K562 (cell line): ENCODE measurements around the gene WWC2. TPM values are rescaled to one million over a fixed set of nuclear protein-coding genes. Genes with fewer than 3 reads are reported as not detected.
A peak's percentile ranks its signal among the peaks of the same experiment; 100 is the strongest.

ENCODE experiments used
- ATAC-seq: fragments of 200-7000 bp; cut with Tn5 transposase; 3 replicates; pipeline ENCODE4 v1.9.1; 2020; ENCODE audit warnings: moderate library complexity
- BruUV-seq: library from RNA; stranded (reverse); fragments of 400-500 nt; replicated peaks from 2 replicates; lab custom pipeline; 2021; lab: Mats Ljungman, UMichigan
- CTCF ChIA-PET: fragments of 300-600 bp; formaldehyde crosslinking; extraction: SDS; loops from one replicate; lab custom pipeline; 2021; ENCODE audit warnings: low intra/inter-chr PET ratio; lab: Yijun Ruan, JAX
- POLR2A ChIA-PET: fragments of 300-600, 350-650 bp; sonication (Branson Sonifier 250); formaldehyde crosslinking; extraction: SDS; loops from one replicate; lab custom pipeline; 2021; ENCODE audit warnings: antibody characterized with exemption, inconsistent platforms; lab: Yijun Ruan, JAX
- DNase-seq, 4 experiments: peaks; one replicate each; pipeline versions ENCODE4 v3.0.0 to v3.0.0-alpha.2; 2011 to 2018; ENCODE audit warnings: low spot score in 3 of 4, mixed read lengths in 3 of 4; ENCODE audit errors: extremely low read depth in 1 of 4
- FAIRE-seq: peaks from 2 replicates; lab custom pipeline; 2011; peaks lifted over from hg19 to GRCh38; lab: Jason Lieb, UNC
- H2AFZ ChIP-seq: 2 replicates; pipeline ENCODE4 v1.6.0; 2011; ENCODE audit warnings: low read depth, low read length, control low read depth, inconsistent platforms
- H3K27ac ChIP-seq: fragments of 200-600 bp; 3 replicates; pipeline ENCODE4 v1.8.0; 2011; ENCODE audit warnings: low read depth, mild to moderate bottlenecking, control low read depth, inconsistent platforms, low read length, moderate library complexity, mixed read lengths; ENCODE audit errors: extremely low read depth
- H3K27me3 ChIP-seq, 2 experiments: fragments of 300-600 bp in 1 of 2; 2 replicates in 1 of 2; 3 replicates in 1 of 2; pipeline versions ENCODE4 v1.6.0 to v1.8.0; 2011; ENCODE audit warnings: inconsistent platforms in 2 of 2, low read length in 2 of 2, mild to moderate bottlenecking in 1 of 2, mixed read lengths in 1 of 2, moderate library complexity in 1 of 2; ENCODE audit not compliant: control insufficient read depth in 2 of 2, insufficient read depth in 2 of 2
- H3K36me3 ChIP-seq: fragments of 300-600 bp; 3 replicates; pipeline ENCODE4 v1.8.0; 2011; ENCODE audit warnings: mild to moderate bottlenecking, low read length, inconsistent platforms; ENCODE audit not compliant: control insufficient read depth, insufficient read depth
- H3K4me1 ChIP-seq, 2 experiments: fragments of 200-600 bp in 1 of 2; replicated peaks in 1 of 2; 2 replicates in 1 of 2; 3 replicates in 1 of 2; pipeline versions ENCODE4 v1.5.1 to v1.8.0; 2011; ENCODE audit warnings: inconsistent platforms in 2 of 2, low read length in 2 of 2, mild to moderate bottlenecking in 1 of 2, mixed read lengths in 1 of 2, moderate library complexity in 1 of 2; ENCODE audit not compliant: control insufficient read depth in 2 of 2, insufficient read depth in 2 of 2
- H3K4me2 ChIP-seq: 2 replicates; pipeline ENCODE4 v1.6.1; 2011; ENCODE audit warnings: low read length, control low read depth, inconsistent platforms, mixed read lengths; ENCODE audit not compliant: insufficient read depth
- H3K4me3 ChIP-seq: fragments of 200-600 bp; sonication (generic), shearing (Covaris generic); 2 replicates; pipeline ENCODE4 v1.5.1; 2016; ENCODE audit warnings: control low read depth, inconsistent platforms
- H3K79me2 ChIP-seq: fragments of 200-600 bp; 3 replicates; pipeline ENCODE4 v1.8.0; 2011; ENCODE audit warnings: low read length, inconsistent platforms; ENCODE audit not compliant: control insufficient read depth, insufficient read depth
- H3K9ac ChIP-seq, 2 experiments: 2 replicates each; pipeline versions ENCODE4 v1.6.0 to v1.6.1; 2011; ENCODE audit warnings: low read depth in 2 of 2, low read length in 2 of 2, control low read depth in 1 of 2, inconsistent platforms in 1 of 2, mild to moderate bottlenecking in 1 of 2, mixed read lengths in 1 of 2; ENCODE audit not compliant: insufficient read depth in 1 of 2
- H3K9me1 ChIP-seq: one replicate; pipeline ENCODE4 v1.6.0; 2011; ENCODE audit warnings: inconsistent platforms, mild to moderate bottlenecking, low read length, moderate library complexity; ENCODE audit not compliant: control insufficient read depth, insufficient read depth
- H3K9me3 ChIP-seq: replicated peaks from 2 replicates; pipeline ENCODE4 v1.5.1; 2011; ENCODE audit warnings: low read depth, low read length, inconsistent platforms; ENCODE audit not compliant: control insufficient read depth, insufficient read depth
- H4K20me1 ChIP-seq: replicated peaks from 2 replicates; pipeline ENCODE4 v1.6.1; 2011; ENCODE audit warnings: low read length, inconsistent platforms, mixed read lengths; ENCODE audit not compliant: control insufficient read depth, insufficient read depth
- C11orf30 ChIP-seq: fragments of 450-650 bp; IDR thresholded peaks from 2 replicates; pipeline ENCODE4 v1.6.1; 2016; ENCODE audit warnings: low read depth, mild to moderate bottlenecking
- CHD4 ChIP-seq: fragments of 200-600 bp; sonication (generic); IDR thresholded peaks from 3 replicates; pipeline ENCODE4 v1.6.1; 2012; ENCODE audit warnings: low read depth, mild to moderate bottlenecking, mixed read lengths, low read length, inconsistent platforms; ENCODE audit not compliant: insufficient read depth, insufficient replicate concordance, poor library complexity, severe bottlenecking
- DACH1 ChIP-seq: fragments of 450-650 bp; IDR thresholded peaks from 2 replicates; pipeline ENCODE4 v1.6.1; 2018; ENCODE audit not compliant: partially characterized antibody
- FOXK1 ChIP-seq: sonication (generic); formaldehyde crosslinking; IDR thresholded peaks from 2 replicates; pipeline ENCODE4 v1.8.0; 2022; ENCODE audit warnings: missing genetic modification reagents, mild to moderate bottlenecking, borderline replicate concordance
- HDGF ChIP-seq: fragments of 450-650 bp; IDR thresholded peaks from 2 replicates; pipeline ENCODE4 v1.6.1; 2016
- HNRNPK ChIP-seq: fragments of 200-400 bp; formaldehyde crosslinking; IDR thresholded peaks from one replicate; pipeline ENCODE4 v1.6.1; 2018; ENCODE audit warnings: mild to moderate bottlenecking, low read depth, low read length; ENCODE audit not compliant: poor library complexity, severe bottlenecking
- LCOR ChIP-seq: sonication (generic); formaldehyde crosslinking; IDR thresholded peaks from 2 replicates; pipeline ENCODE4 v1.8.0; 2022; ENCODE audit warnings: mild to moderate bottlenecking, missing genetic modification reagents
- MAFF ChIP-seq: IDR thresholded peaks from 2 replicates; pipeline ENCODE4 v1.6.1; 2012; ENCODE audit warnings: low read length, improper control_type of control experiment
- SMARCA4 ChIP-seq: fragments of 450-650 bp; IDR thresholded peaks from 2 replicates; pipeline ENCODE4 v1.6.1; 2016
- TCF7L2 ChIP-seq: fragments of 150-350 bp; IDR thresholded peaks from 2 replicates; pipeline ENCODE4 v1.6.1; 2016; ENCODE audit warnings: low read depth, mild to moderate bottlenecking, low read length, moderate library complexity
- ZNF316 ChIP-seq: fragments of 450-650 bp; IDR thresholded peaks from 2 replicates; pipeline ENCODE4 v1.6.1; 2016
- ZNF408 ChIP-seq: fragments of 250-450 bp; sonication (Bioruptor Pico); IDR thresholded peaks from 2 replicates; pipeline ENCODE4 v1.4.0; 2020; ENCODE audit warnings: low read depth, mild to moderate bottlenecking, moderate library complexity
- ZNF592 ChIP-seq: fragments of 450-650 bp; IDR thresholded peaks from 2 replicates; pipeline ENCODE4 v1.6.1; 2017; ENCODE audit warnings: antibody characterized with exemption, mild to moderate bottlenecking
- WGBS: fragments of 100-300 bp; shearing (Covaris generic); methylation state at CpG from one replicate; pipeline ENCODE4 v1.1.6; 2016; ENCODE audit warnings: low coverage, mixed read lengths; ENCODE audit not compliant: insufficient coverage; ENCODE audit errors: missing lambda C conversion rate; 5-methylcytosine and 5-hydroxymethylcytosine counted together
- in situ Hi-C: fragments of 300-500 bp; cut with MboI; formaldehyde crosslinking; loops from 4 replicates; pipeline ENCODE4 v1.15.0; 2018; ENCODE audit warnings: inconsistent platforms, mixed read lengths
- intact Hi-C: fragments of 100-400 bp; cut with micrococcal nuclease; formaldehyde crosslinking; loops from 2 replicates; pipeline ENCODE4 v1.14.2; 2022
- polyA plus RNA-seq, 8 experiments: library from polyadenylated mRNA; depleted of rRNA in 4 of 8; stranded (reverse) in 5 of 8; unstranded in 3 of 8; fragments of >200 nt; fragmentation: Nextera tagmentation in 2 of 8; fragmentation: Illumina TruSeq in 1 of 8; extraction: Ambion mirVana in 2 of 8; extraction: Trizol in 1 of 8; gene quantifications; 2 replicates each; pipeline versions ENCODE4 v1.2.1 to v1.2.3, GENCODE V29; 2011 to 2014; ENCODE audit warnings: inconsistent platforms in 1 of 8, missing spikeins in 1 of 8
- total RNA-seq, 7 experiments: library from RNA; depleted of rRNA in 6 of 7; stranded (reverse); fragments of >200 nt in 6 of 7; fragmentation: Illumina TruSeq in 2 of 7; extraction: Trizol in 2 of 7; gene quantifications; 2 replicates each; pipeline versions ENCODE4 v1.2.1 to v1.2.3, GENCODE V29; 2011 to 2021; ENCODE audit warnings: low replicate concordance in 1 of 7

The WWC2 gene
- total and polyA plus RNA-seq, 9 of the 15 experiments (the other 6 are each of a cell fraction or from before 2014, with no cell fraction given): 3.7 to 39.4 (median 19.6) TPM

GRCh38 chr4:183110244-183110643 lies 11.2 kb downstream of the WWC2 start:
- ATAC-seq (no peak), FAIRE-seq (no peak), DNase-seq (no peak)
- no peaks in the 10 kb centered on the region for H3K9me1 ChIP-seq
- H3K79me2 ChIP-seq: peaks cover 44% of the 10 kb centered on the region
- peaks cover 3 to 9% of the 10 kb centered on the region in 2 experiments; a peak in 3 of 5 replicates for H3K4me1 ChIP-seq
- H4K20me1 ChIP-seq: no peaks in the 10 kb centered on the region
- H3K4me3 ChIP-seq: no peak overlapping the region
- H3K36me3 ChIP-seq: no peaks in the 10 kb centered on the region
- TF ChIP-seq HDGF (no peak), ZNF316 (peak; percentile 78), TCF7L2 (no peak), SMARCA4 (no peak), C11orf30 (peak; percentile 43; the same call in 1 of the 2 replicates), DACH1 (no peak), ZNF408 (no peak)
- in situ Hi-C loops: no loop called here
- no peak overlapping the region for H2AFZ ChIP-seq
- H3K27ac ChIP-seq: no peak overlapping the region
- BruUV-seq: no TSS peak
- H3K9me3 ChIP-seq: no peaks in the 10 kb centered on the region
- H3K9ac ChIP-seq: no peak overlapping the region
- no peaks in the 10 kb centered on the region for H3K27me3 ChIP-seq
- no peak overlapping the region for H3K4me2 ChIP-seq
- POLR2A ChIA-PET: interaction anchor here (0.8 to 1.9 kb wide), 2 partner anchors 10 to 12 kb away, joined by 3 to 6 read pairs; no protein-coding TSS in a partner anchor
- CTCF ChIA-PET: no interaction called here
- intact Hi-C loops: no loop called here

GRCh38 chr4:183111452-183111885 lies 12.4 kb downstream of the WWC2 start:
- intact Hi-C loops (no loop called here), in situ Hi-C loops (no loop called here)
- Histone ChIP-seq H3K27me3 (no peaks in the 10 kb centered on the region), H3K27ac (no peak overlapping the region), H2AFZ (no peak overlapping the region), H3K9me3 (no peaks in the 10 kb centered on the region), H3K79me2 (peaks cover 42% of the 10 kb centered on the region), H3K4me2 (no peak overlapping the region), H3K4me1 (peaks cover 3 to 9% of the 10 kb centered on the region in 2 experiments; a peak in 3 of 5 replicates), H4K20me1 (no peaks in the 10 kb centered on the region), H3K36me3 (no peaks in the 10 kb centered on the region), H3K4me3 (no peak overlapping the region), H3K9ac (no peak overlapping the region), H3K9me1 (no peaks in the 10 kb centered on the region)
- ChIA-PET POLR2A (no interaction called here), CTCF (no interaction called here)
- ATAC-seq (no peak), DNase-seq (no peak), FAIRE-seq (no peak)
- 77% methylated on average over 4 of the region's 4 CpGs for WGBS
- BruUV-seq: no TSS peak
- TF ChIP-seq MAFF (no peak), ZNF592 (no peak), HNRNPK (no peak), FOXK1 (no peak), LCOR (no peak), CHD4 (no peak)
